Stimulated activated CD4-positive, alpha-beta T cell treated with anti-CD3 and anti-CD28 coated beads, Interleukin-1b, Interleukin-23, amount 100 ng/mL, for 1 hour (primary cell): ENCODE measurements around the gene FGGY.

Experiments
- DNase-seq, 2 donors: peaks; one replicate each; pipeline ENCODE4 v3.0.0-alpha.2; 2020; ENCODE audit warnings: low read depth in 2 of 2

The FGGY gene

DNA sequence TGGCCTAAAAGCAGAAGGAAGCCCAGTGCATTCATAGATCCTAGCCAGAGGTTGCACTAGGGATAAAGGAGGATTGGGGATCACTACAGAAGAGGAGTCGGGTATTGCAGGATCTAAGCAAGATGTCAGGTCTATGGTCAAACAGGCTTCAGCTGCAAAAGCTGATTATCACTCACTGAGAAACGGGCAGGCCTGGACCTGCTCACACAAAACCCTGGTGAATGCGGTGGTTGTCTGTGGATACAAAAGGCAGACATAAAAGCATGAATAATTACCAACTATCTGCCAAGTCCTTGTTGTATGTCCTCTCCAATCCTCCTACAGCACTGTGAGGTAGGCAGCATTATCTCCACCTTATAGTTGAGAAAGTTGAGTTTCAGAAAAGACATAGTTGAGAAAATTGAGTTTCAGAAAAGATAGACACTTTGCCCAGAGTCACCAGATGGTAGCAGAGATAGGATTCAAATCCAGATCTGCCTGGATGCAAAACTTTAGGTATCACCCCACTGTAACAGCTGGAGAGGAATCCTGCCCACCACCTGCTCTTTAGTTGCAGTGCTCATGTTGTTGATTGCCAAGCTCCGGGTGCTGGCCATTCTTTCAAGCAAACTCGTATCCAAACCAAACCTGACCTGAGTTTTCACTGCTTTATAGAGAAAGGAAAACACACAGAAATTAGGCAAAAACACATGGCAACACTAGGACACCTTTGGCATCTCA is 468.3 kb downstream of the FGGY start:
- no peak for DNase-seq

DNA sequence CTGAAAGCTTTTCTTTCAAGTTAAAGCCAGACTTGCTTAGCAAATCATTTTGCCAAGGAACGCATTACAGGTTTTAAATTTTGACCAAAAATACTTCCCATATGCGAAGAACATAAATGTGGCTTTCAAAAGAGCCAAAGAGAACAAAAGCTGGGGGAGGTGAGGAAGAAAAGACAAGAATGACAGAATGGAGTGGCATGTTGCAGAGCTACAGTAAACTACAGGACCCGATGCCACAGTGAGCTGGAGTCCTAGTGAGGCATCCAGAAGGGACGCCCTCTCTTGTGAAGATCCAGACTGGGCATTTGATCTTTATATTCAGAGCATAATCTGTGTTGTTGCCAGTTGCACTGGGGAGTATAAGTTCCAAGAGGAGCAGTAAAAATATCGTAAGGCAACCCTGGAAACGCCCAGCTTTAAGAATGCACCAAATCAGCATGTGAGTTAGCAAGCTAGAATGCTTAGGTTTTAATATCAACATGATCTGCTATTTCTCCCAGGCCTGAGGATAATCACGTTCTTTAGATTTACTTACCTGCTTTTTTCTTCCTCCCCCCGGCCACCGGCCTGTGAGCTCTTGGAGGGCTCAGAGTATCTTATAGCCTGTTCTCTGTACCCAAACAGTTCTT is 469.4 kb downstream of the FGGY start:
- no peak for DNase-seq

DNA sequence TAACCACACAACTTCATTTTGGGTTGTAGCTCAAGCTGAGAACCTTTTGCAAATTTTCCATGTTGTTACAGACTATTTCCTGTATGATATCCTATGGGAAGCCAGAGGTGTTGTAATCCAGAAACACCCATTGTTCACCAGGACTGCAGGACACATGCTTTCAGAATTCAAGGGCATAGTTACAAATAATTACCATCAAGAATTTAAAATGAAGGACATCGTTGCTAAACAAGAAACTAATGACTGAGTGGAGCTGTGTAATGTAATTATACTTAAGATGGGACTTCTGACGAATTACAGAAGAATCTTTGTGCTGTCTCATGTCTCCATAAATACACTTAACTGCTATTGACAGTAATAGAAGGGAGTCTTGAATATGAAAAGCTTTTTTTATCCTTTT is 470.2 kb downstream of the FGGY start:
- DNase-seq, result no peak

DNA sequence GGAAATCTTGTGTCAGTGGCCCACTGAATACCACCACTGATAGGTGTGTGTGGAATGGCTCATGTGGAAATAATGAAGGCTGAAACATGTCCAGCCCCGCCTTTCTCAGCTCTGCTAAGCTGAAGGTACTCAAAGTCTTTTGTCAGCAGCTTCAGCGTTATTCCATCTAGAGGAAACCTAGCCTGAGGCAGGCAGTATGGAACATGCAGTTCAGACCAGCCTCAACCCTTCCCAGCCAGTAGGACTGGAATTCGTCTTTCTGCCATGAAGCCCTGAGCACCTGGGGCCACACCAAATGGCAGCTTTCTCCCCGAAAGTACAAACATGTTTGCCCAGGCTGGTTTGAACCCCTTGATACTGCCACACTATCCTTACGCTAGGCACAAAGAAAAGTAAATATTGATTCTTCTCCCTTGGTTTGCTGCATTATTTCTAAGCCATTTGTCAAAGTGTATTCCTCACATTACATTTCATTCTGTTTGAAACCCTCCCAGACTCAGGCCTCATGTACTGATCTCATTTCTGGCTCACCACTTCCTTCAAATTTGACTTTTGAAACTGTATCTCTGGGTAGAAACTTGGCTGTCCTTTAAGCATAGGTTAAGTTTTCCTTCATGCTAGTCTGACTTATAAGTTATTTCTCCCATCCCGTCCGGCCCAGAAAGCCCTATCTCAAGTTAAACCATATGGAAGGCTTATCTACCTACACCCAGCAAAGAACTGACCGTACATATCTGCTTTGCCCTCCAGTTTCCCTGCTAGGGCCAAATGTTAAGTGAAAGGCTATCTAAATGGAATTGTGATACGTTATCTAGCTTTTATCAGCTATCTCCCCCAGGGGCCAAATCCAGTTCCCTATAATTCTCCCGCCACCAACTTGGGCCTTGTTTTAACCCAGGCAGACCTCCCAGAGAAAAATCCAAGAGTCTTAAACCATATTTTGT is 472.2 kb downstream of the FGGY start:
- DNase-seq, result no peak

DNA sequence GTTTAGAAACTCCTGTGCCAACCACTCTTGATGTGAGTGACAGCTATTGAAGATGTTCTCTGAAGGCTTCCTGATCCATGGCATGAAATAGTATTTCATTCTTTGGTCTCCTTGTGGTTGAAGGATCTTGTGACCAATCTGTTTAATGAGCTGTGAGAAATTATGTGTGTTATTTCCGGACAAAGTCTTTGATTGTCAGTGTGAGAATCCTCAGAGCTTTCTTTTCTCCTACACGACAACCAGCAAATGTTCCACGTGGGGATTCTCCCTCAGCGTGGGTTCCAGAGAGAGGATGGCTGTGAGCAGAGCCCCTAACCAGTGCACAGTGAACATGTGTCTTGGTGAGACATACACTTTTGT is 472.8 kb downstream of the FGGY start:
- no peak for DNase-seq

DNA sequence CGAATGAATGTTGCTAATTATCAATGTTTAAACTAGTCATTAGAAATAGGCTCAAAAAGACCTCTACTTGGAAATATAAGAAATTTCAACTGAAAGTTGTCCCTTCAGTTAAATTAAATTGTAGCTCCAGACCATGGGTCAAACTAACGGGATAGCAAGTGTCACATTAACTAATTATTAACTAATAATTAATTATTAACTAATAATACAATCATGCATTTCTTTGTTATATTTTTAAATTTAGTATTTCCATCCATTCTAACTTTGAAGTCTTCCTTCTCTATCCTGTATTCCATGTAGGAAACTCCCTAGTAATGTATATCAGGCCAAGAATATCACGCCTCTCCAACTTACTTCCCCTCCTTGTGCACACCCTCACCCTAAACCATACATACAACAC is 474.5 kb downstream of the FGGY start:
- no peak for DNase-seq

DNA sequence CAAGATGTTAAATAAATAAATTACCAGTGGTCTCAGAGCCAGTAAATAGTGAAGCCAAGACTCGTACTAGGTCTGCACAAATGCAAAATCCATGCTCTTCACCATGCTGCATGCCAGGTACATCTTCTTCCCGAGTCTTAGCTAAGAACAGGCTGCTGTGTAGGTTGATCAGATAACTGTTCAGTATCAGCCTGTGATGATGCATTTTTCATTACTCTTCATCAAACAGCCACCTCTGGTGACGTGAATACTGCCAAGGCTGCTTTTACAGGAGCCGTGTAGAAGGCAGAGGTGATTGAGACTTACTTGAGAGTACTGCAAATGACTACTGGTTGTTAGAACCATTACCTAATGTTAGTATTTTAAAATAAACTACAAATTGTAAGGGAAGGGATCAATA is 478.6 kb downstream of the FGGY start:
- DNase-seq, result no peak

DNA sequence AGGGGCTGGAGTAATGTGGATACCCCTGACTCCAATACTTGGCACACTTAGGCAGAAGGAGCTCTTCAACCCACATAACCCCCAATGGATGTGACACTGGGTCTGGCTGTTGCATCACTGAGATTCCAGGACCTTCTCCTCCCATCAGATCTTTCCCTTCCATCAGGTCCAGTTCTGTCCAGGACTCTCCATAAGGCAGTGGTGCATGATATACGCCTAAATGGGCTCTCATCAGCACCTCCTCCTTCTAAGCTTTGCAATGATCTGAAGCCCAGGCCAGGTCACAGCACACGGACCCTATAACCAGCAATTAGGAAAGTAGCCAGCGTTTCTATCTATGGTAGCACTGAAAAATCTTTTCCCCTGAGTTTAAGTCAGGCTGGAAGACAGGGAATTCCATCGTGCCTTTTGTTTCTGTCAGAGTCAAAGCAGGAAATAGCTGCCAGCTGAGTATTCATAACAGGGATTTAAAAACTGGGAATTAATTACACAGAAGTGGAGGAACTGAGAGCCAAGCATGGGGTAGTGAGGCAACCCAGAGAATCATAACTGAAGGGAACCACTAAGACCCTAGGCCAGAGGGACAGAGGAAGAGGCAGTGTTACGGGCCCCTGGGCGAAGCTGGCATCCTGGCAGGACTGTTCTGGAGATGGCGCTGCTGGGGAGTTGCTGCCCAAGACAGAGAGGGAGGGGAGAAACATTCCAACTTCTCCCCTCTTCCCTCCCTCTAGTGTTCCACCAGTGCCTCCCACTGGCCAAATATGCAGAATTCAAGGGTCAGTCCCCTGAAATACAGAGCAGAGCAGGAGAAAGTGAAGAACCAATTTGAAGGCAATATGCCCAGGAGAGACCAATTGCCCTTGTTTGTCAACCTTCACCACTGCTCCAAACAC is 480.3 kb downstream of the FGGY start:
- no peak for DNase-seq

DNA sequence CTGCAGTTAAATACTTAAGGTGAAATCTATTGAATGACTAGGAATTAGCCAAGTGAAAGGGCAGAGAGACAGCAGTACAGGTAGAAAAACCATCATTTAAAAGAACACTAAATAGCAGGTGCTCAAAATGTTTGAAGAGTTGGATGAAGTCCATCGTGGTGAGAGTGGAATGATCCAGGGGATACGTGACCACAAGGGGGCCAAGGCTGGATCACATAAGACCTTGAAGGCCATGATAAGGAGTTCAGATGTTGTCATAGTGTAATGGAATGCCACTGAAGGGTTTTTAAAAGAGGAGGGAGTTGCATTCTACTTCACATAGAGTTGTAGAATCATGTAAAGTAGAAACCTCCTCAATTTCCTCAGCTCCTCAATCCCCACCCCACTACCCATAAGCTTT is 483.1 kb downstream of the FGGY start:
- no peak for DNase-seq

DNA sequence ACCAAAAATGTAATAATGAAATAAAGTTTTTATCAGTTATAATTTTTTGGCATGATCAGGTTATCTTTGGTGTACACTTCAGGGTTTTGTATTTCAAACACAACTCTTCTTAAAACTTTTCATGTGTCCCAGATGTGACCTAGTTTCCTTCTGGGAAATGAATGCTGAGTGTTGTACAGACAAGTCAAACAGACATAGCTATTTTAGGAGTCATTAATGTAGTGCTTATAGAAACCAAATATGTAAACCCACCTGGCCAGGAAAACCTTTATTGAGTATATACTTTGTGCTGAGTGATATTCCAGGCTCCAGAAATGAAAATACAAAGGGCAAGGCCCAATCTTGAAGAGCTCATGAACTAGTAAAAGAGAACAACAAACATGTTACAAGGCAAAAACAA is 491.9 kb downstream of the FGGY start:
- no peak for DNase-seq

DNA sequence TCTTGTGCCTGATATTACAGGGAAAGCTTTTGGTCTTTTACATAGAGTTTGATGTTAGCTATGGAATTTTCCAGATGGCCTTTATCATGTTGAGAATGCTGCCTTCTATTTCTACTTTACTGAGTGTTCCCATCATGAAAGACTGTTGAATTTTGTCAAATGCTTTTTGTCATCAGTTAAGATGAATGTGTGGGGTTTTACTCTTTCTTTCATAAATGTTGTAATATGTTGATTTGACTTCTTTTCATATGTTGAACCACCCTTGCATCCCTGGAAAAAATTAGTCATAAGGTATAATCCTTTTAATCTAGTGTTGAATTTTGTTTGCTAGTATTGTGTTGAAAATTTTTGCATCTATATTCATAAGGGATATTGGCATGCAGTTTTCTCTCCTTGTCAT is 501.7 kb downstream of the FGGY start:
- no peak for DNase-seq

DNA sequence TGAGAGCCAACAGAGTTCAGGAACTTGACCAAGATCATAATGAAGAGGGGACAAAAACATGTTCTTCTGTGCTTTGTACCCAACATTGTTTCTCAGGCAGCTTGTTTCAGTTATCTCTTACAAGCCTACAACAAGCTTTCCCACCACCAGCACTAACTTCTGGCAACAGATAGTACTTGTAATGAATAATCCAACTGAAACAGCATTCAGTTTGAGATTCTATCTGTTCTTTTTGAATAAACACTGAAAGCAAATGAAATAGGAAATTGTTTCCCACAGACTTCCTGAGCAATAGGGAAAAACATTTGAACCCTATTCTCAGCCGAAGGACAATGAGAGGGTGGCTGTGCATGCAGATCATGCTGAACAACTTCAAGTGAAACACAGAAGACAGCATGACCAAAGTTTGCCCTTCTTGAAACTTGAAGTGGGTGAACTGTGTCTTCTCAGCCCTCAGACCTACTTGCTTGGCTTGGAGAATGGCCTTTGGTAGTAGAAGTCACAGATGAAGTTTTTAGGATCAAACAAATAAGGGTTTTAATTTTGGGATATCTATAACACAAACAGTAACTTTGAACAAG is 506.7 kb downstream of the FGGY start:
- no peak for DNase-seq

DNA sequence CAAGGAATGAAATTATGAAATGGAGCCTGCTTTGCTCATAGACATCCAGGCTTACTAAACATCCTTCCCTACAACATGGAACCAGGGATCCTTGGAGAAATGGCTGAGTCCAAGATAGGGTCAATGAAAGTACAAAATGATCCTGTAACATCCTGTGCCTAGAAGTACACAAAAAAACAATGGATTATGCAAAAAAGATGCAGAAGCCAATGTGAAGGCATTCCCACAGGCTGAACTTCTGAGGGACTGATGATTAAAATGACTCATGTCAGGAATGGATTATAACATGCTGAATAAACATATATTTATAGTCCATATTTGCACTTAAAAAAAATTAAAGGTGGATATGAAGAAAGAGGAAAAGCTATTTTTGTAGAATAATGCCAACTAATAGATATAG is 507.4 kb downstream of the FGGY start:
- DNase-seq, result no peak

DNA sequence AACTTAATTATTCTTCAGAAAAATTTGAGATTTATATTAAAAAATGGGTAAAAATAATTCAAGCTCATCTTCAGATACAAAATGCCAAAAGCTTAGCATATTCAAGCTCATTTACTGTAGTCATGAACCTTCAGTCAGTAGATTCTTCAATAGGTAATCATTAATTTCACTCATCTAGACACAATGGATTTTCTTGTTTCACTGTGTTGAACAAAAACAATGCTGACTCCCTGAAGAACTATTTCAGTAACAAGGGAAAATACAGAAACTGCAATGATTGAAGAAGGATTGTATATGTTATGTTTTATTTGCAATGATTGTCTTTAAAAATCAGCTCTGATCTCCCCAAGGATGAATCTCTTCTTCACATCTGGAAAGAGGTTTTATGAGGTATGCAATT is 508.7 kb downstream of the FGGY start:
- no peak for DNase-seq
